ENCODE measurements around the gene ZNF580.

DNA sequence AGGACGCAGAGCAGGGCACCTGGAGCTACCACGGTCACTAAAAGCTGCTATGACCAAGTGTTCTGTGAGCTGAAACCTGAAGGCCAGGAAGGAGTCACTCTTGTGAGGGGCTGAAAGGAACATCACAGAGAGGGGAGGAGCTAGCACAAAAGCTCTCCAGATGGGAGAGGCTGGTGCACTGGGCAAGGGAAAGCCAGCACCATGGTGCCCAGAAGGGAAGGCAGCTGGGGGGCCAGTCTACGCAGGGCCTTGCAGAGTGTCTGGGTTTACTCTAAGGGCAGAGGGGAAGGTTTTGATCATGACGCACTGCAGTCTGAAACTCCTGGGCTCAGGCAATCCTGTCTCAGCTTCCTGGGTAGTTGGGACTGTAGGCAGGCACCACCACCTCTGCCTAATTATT lies 4.1 kb upstream of the ZNF580 start:
- TF ChIP-seq EZH2 (IDR thresholded peaks at IDR 0.05; ENCODE audit: borderline replicate concordance, low read depth, low read length) (no peak), CBX8 (IDR thresholded peaks at IDR 0.05; ENCODE audit: borderline replicate concordance, extremely low read depth, low read depth, low read length, poor library complexity, severe bottlenecking) (no peak), PHB (CRISPR knock-in tag; IDR thresholded peaks at IDR 0.05) (no peak), ZNF184 (CRISPR knock-in tag; IDR thresholded peaks at IDR 0.05) (no peak), TRIM24 (IDR thresholded peaks at IDR 0.05) (no peak), YY1 (IDR thresholded peaks at IDR 0.05; ENCODE audit: borderline replicate concordance in 1 of 3, control insufficient read depth in 1 of 3, extremely low read depth in 1 of 3, insufficient read depth in 3 of 3, insufficient read length in 1 of 3, insufficient replicate concordance in 2 of 3, low read depth in 1 of 3, low read length in 2 of 3) (no peak)
